ENCODE measurements around the gene YAE1. TPM values are rescaled to one million over a fixed set of nuclear protein-coding genes. Genes with fewer than 3 reads are reported as not detected.

The YAE1 gene
- total RNA-seq, 2 experiments from 2014 or later: 14.2 to 17.2 TPM

DNA sequence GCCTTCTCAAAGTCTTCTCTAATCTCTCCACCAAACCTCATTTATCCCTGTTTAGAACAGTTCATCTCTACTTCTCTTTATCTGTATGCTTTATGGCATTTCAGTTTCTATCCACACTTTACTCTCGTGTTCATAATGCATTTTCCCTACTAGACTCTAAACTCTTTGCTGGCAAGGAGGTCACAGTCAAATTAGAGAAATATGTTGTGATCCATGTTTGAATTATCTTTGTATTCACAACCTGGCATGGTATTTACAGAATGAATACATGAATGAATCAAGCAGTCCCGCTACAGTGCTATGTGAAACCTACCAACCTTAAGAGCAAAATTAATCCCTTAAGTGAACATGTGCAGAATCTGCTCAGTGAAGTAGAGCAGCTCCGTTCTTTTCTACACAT lies 12.8 kb upstream of the YAE1 start:
- POLR2A ChIA-PET: no interaction called here
- CTCF ChIA-PET: no interaction called here

DNA sequence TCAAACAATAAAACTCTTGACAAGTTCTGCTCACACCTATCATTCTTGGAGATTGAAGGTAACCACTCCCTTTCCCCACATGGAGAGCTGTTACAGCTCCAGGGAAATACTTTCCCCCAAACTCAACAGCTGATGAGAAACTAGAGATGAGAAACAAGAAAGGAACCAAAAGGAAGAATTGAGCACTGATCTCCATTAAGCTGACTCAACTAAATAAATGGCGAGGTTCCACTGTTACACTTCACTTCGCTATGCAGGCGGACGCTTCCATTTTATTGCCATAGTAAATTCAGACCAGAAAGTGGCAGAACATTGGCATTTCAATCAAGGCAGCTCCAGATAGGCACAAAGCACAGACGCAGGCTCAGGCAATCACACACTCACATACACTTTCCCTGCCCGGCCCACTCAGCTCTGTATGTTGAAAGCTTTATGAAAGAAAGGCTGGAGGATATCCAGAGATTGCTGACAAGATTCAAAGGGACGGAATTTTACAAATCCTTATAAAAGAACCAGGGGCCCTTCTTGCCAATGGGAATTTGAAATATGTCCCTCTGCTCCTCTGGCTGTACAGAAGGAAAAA lies 11.5 kb upstream of the YAE1 start:
- ChIA-PET POLR2A (no interaction called here), CTCF (no interaction called here)

DNA sequence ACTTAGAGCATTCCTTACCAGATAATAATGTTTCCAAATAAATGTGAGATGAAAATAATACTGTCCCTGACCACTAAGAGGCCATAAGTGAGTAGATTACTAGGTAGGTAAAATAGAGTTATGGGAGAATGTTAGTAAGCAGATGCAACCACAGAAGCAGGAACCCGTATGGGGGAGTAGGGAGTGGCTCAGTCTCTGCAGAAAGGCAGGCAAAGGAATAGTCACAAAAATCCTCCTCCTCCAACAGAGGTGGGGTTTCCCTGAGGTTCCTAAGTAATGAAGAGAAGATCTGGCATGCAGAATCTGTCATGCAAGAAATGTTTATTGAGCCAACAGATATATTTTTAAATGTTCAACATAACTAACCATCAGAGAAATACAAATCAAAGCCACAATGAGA lies 9.0 kb upstream of the YAE1 start:
- ChIA-PET POLR2A (no interaction called here), CTCF (no interaction called here)

DNA sequence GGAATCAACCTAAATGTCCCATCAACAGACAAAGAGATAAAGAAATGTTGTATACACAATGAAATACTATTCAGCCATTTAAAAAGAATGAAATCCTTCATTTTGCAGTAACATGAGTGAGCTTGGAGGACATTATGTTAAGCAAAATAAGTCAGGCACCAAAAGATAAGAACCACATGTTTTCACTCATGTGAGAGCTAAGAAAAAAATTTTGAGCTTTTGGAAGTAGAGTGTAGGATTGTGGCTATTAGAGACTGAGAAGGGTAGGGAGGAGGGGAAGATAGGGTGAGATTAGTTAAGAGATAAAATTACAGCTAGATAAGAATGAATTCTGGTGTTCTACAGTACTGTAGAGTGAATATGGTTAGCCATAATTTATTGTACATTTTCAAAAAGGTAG lies 8.3 kb upstream of the YAE1 start:
- ChIA-PET CTCF (no interaction called here), POLR2A (no interaction called here)

DNA sequence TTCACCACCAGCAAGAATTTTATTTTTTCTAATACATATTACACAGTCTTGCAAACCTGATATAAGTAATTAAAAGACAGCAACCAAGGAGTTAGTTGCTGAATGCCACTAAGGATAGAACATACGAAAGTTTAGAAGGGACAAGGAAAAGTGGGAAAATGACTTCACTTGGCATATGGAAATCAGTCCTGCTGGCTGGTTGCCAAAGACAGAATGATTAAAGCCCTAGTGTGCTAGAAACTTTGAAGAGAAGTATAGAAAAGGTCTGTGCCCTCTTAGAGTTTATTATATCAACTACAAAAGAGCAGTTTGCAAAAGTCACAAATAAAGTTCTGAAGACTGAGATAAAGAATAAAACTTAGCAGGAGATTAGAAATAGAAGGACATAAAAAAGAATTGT lies 5.8 kb upstream of the YAE1 start:
- ChIA-PET CTCF (no interaction called here), POLR2A (no interaction called here)

DNA sequence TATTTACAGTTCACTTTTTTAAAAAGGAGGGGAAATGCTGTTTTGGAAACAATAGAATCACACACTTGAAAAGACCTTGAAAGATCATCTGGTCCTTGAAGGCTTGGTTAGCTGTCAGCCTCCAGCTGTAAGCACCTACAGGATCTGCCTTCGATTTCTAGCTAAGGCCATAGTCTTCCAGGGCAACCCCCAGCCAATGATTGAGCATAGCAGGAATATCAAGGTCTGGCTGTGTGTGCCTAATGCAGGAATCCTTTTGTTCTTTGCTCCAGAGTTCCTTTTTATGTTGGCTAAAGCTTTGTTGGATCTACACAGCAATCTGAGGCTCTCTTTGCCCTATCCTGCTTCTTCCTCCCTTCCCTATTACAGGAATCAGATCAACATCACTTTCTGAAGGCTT lies 5.2 kb upstream of the YAE1 start:
- CTCF ChIA-PET: no interaction called here

DNA sequence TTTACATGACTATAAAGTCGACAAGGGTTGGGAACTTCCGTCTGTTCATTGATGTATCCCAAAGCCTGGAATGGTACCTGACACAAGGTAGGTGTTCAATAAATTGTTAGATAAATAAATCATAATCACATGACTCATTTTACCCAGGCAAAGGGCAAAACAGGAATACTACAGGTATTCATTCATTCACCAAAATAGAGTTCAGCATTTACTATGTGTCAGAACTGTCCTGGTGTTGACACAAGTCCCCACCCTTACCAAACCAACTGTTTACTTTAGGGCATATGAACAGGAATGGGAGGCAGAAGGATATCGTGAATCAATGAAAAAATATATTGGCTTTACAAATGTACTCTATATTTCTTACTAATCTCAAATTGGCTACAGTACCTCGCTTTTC lies 666 bp upstream of the YAE1 start:
- ChIA-PET POLR2A (no interaction called here), CTCF (no interaction called here)

More for the DNA sequence above, 5.2 kb upstream of the YAE1 start:
- POLR2A ChIA-PET: no interaction called here

DNA sequence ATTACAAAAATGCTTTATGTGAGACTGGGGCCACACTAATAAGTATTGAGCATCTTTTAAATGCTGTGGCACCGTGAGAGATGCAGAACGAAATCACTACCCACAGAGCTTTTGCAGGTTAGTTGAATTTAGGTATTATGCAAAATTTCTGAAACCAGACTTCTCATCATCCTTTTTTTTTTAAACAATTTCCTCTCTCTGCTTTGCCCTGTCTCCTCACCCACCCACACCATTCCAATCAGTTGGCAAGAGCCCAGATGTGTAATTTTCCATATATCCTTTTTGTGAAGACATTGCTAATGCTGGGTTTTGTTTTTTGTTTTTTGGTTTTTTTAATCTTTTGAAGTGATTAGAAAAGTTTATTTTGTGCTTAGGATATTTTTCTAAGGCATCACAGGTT lies 1.1 kb downstream of the YAE1 start:
- ChIA-PET CTCF (interaction anchor here (1.4 kb wide), 1 partner anchor 13 kb away, joined by 7 read pairs; no protein-coding TSS in a partner anchor), POLR2A (no interaction called here)

DNA sequence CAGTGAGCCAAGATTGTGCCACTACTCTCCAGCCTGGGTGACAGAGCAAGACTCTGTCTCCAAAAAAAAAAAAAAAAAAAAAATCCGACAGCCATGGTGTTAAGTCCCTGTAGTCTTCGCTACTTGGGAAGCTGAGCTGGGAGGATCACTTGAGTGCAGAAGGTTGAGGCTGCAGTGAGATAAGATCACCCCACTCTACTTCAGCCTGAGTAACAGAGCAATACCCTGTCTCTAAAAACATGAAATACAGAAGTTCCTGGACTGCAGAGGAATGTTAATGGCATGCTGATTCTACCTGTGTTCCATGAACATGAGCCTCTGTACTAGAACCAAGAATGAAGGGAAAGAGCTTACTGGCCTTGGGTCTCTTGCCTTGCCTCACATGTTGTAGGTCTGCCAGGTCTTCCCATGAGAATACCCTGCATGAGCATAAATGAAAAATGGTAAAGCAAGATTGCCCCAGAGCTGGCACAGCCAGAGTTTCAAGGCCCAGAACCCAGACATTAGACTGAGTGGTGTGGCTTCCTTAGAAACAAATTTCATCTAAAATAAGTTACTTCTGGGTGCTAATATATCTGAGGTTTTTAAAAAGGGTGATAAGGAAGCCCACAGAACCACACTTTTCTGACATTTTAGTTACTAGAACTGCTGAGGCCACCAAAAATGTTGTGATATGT lies 8.6 kb downstream of the YAE1 start:
- POLR2A ChIA-PET: no interaction called here
- CTCF ChIA-PET: no interaction called here

DNA sequence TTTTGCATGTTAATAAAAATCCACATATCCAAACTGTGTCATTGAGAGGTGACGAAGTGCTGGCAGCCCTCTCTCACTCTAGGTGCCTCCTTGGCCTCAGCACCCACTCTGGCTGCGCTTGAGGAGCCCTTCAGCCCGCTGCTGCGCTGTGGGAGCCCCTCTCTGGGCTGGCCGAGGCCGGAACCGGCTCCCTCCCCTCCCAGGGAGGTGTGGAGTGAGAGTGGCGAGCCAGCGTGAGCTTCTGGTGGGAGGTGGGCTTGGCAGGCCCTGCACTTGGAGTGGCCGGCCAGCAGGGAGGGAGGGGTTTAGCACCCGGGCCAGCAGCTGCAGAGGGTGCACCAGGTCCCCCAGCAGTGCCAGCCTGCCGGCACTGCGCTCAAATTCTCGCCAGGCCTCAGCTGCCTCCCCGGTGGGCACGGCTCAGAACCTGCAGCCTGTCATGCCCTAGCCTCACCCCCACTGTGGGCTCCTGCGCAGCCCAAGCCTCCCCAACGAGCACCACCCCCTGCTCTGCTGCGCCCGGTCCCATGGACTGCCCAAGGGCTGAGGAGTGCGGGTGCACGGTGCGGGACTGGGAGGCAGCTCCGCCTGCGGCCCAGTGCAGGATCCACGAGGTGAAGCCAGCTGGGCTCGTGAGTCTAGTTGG lies 11.1 kb downstream of the YAE1 start:
- CTCF ChIA-PET: interaction anchor here (1.1 to 7.3 kb wide), 2 partner anchors 32 to 168 kb away, joined by 3 to 104 read pairs; no protein-coding TSS in a partner anchor
- POLR2A ChIA-PET: no interaction called here

DNA sequence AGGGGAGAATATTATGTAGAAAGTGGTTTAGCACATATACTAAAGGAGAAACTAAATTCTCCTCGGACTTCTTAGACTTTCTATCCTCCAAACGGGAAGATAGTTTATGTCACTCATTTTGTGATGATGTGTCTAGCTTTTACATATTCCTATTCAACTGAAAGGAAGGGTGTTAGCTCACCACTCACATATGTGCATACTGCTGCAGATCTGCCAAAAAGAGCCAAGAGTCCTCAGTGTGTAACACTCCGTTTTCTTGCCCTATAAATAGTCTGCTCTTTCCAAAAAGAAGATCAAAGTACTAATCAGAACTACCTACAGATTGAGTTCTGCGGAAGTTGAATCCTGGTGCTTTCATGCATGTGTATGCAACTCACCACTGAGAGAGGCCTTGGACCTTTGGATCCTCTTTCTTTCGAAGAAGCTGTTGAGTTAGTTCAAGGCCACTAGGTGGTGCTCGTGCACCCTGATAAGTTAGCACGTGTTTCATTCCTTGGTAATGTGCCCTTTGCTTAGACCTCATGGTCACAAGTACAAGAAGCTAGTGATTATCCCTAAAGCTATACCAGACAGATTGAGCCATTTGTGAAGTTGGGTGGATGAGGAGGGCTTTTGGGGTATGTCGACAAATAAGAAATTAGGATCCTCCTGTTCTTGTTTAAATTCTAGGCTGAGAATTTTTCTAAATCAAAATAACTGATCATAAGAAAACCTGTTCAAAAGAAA lies 14.1 kb downstream of the YAE1 start:
- ChIA-PET POLR2A (interaction anchor here (0.7 to 1.1 kb wide), 2 partner anchors 10 to 45 kb away, joined by 3 read pairs; no protein-coding TSS in a partner anchor), CTCF (interaction anchor here (0.6 to 7.3 kb wide), 16 partner anchors 9 to 472 kb away, joined by 3 to 104 read pairs (median 4); partner anchors contain the start of gene RALA)

DNA sequence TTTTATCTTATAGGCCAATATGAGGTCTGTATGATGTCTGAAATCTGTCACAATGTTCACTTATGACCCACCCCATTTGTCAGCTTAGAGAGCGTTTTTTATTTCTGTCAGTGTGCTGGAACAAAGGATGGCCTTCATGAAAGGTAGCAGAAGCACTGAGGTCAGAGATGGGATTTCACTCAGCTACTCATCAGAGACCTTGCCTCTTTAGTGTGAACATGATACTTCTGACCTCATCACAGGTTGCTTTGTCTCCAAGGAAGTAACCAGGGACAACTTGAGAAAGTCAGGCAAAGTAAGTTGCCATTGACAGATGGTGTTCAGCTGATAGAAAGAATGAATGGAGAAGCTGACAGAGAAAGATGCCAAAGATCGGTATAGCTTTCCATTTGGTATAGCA lies 16.3 kb downstream of the YAE1 start:
- POLR2A ChIA-PET: no interaction called here
- CTCF ChIA-PET: interaction anchor here (0.6 to 7.3 kb wide), 3 partner anchors 102 to 162 kb away, joined by 3 to 104 read pairs (median 3); no protein-coding TSS in a partner anchor

DNA sequence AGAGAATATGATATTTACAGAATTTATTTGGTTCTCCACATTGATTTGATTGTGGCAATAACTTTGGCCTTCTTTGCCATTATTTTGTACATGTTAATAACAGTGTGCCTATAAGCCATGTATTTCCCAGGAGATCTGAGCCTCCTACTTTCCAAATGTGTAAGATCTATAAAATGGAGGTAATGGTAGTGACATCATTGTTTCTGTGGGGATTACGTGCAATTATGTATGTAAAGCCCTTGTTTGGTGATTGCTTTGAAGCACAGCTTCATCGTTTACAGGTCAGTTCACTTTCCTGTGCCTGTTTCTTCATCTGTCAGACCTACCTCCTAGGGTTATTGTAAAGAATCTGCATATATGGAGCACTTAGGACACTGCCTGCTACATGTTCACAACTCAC lies 17.3 kb downstream of the YAE1 start:
- CTCF ChIA-PET: no interaction called here
- POLR2A ChIA-PET: no interaction called here

DNA sequence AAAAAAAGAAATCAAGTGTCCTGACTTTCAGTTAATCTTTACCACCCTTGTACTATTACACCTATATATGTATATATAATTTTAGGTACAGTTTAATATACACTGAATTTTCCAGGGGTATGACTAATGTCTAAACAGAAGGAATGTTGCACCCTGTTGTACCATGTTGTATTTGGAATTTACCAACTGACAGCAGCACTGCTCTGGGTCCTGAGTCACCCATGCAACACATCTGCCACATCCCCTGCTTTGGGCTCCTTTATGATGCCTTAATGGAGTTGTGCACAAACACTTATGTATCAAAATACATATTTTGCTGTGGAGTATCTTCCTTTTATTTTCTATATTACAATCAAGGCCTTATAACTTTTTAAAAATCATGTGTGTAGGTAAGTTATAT lies 21.2 kb downstream of the YAE1 start:
- ChIA-PET POLR2A (no interaction called here), CTCF (no interaction called here)

DNA sequence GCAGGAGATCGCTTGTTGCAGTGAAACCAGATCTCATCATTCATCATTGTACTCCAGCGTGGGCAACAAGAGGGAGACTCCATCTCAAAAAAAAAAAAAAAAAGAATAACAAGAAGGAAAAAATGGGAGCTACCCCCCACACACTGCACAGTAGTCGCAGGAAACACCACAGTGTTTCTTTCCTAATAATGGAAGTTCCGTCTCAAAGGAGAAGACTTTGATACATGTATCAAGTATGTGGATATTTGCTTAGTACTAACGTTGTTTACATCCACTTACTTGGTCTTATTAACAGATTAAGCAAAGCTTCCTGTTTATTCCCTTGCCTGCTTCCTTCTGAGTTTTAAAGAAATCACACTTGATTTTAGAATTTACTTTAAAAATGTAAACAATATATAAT lies 22.2 kb downstream of the YAE1 start:
- ChIA-PET POLR2A (no interaction called here), CTCF (interaction anchor here (0.6 to 2.2 kb wide), 4 partner anchors 8 to 730 kb away, joined by 3 to 11 read pairs (median 4); partner anchors contain the start of gene RALA)

DNA sequence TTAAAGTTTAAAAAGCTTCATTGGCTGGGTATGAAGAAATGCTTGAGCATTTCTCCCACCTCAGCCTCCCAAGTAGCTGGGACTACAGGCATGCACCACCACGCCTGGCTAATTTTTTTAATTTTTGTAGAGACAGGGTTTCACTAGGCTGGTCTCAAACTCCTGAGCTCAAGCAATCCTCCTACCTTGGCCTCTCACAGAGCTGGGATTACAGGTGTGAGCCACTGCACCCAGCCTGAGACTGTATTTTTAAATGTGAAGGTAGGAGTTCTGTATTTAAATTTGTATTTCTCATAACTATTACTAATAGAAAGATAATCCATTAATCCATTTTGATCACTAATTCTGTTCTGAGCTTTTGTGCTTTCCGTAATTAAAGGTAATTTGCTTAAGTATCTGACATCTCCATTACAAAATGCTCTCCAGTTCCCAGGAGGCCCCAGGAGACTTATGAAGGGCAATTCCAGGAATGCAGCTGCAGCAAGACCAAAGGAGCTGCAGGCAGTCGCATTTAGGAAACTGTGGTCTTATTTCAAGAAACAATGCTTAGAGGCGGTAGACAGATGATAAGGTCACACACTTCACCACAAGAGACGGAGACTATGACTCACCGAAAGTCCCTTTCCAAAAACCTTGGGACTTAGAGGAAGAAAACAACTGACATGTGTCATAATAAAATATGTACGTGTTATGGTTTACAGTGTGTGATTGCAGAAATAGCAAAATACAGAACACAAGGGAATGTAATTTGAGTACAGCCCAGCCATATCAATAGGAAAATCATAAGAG lies 23.3 kb downstream of the YAE1 start:
- POLR2A ChIA-PET: interaction anchor here (0.5 kb wide), 1 partner anchor 9 kb away, joined by 3 read pairs; no protein-coding TSS in a partner anchor
- CTCF ChIA-PET: interaction anchor here (0.6 to 2.2 kb wide), 4 partner anchors 9 to 475 kb away, joined by 3 to 11 read pairs (median 4); partner anchors contain the start of gene RALA

DNA sequence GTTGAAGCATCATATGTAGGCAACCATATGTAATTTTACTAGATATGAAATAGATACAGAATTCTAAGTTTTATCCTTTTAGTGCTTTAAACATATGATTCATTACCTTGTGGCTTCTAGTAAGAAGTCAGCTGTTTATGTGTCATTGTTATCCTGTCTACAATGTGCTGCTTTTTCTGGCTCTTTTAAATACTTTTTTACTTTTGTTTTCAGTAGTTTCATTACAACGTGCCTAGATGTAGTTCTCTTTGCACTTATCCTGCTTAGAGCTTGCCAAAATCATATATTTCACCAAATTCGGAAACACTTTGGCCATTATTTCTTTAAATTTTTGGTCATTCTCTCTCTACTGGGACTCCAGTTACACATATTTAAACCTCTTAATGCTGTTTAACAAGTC lies 26.4 kb downstream of the YAE1 start:
- CTCF ChIA-PET: interaction anchor here (1.3 kb wide), 1 partner anchor 12 kb away, joined by 4 read pairs; no protein-coding TSS in a partner anchor
- POLR2A ChIA-PET: interaction anchor here (0.6 kb wide), 2 partner anchors 32 to 1375 kb away, joined by 3 to 5 read pairs; no protein-coding TSS in a partner anchor

DNA sequence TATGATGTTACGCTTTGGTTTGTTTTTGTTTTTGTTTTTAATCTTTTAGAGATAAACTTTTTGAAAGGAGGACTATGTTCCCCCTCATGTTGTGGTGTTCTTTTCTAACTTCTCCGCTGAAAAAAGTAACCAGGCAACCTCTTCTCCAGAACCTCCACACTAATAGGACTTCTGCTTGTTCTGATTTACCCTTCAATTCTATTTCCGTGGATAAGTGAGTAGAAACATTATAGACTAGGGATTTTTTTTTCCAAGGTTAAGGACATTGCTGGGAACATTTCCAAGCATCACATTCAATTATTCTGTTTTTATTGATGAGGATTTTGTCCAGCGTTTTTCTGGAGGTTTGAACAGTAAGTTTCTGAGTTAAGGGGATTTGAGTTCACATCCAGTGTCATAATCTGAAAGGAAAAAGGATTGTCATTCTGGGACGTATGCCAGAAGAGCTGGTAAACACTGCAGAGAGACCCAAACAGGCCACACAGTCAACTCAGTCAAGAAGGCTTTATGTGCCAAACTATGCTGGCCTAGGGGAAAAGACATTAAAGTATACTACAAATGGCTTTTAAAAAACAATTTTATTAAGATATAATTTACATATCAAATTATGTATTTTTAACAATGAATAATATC lies 28.9 kb downstream of the YAE1 start:
- ChIA-PET POLR2A (no interaction called here), CTCF (no interaction called here)

DNA sequence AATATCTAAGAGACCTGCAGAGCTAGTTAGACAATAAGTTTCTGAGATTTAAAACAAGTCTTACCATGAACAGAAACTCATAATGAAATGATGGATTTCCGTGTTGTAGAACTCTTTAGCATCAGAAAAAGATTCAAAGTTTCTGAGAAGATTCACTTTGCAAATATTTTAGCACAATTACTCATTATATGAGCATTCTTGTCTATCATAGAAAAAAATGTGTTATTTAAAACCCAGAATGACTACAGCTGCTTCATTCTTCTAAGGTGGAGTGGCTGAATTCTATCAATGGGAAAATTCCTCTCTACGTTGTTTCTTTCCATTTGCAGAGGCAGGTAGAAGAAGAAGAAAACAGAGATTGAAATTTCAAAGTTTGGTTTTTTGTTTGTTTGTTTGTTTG lies 36.1 kb downstream of the YAE1 start:
- ChIA-PET POLR2A (no interaction called here), CTCF (no interaction called here)

Data from activated CD8-positive, alpha-beta memory T cell treated with anti-CD3 and anti-CD28 coated beads for 36 hours (primary cell).